Calu3 (cell line): Measurements from ENCODE around the gene F7. TPM values are rescaled to one million over a fixed set of nuclear protein-coding genes. Genes with fewer than 3 reads are reported as not detected.
"Not testable (repeated sequence)": the region's sequence is repeated elsewhere in the genome, so short reads cannot be mapped to it uniquely, and the experiment has no call there.

ENCODE experiments used
- BruUV-seq: library from RNA; stranded (reverse); fragments of 400-500 nt; replicated peaks from 2 replicates; lab custom pipeline; 2021; lab: Mats Ljungman, UMichigan
- CTCF ChIA-PET: fragments of 300-600 bp; sonication (Branson Sonifier 250); formaldehyde crosslinking; loops from one replicate; lab custom pipeline; 2022; ENCODE audit warnings: antibody characterized with exemption; lab: Charles Lee
- DNase-seq: peaks from one replicate; pipeline ENCODE4 v3.0.0; 2022
- H3K27ac Mint-ChIP-seq: one replicate; pipeline ENCODE4 v1.8.0; 2022; ENCODE audit warnings: mixed read lengths; ENCODE audit not compliant: unreplicated experiment
- H3K27me3 Mint-ChIP-seq: one replicate; pipeline ENCODE4 v1.8.0; 2022; ENCODE audit warnings: mixed read lengths; ENCODE audit not compliant: unreplicated experiment
- H3K36me3 Mint-ChIP-seq: one replicate; pipeline ENCODE4 v1.8.0; 2022; ENCODE audit warnings: mild to moderate bottlenecking, moderate library complexity, mixed read lengths; ENCODE audit not compliant: insufficient read depth, unreplicated experiment
- H3K4me1 Mint-ChIP-seq: one replicate; pipeline ENCODE4 v1.8.0; 2022; ENCODE audit warnings: mild to moderate bottlenecking, low read depth, mixed read lengths; ENCODE audit not compliant: unreplicated experiment
- H3K4me3 Mint-ChIP-seq: one replicate; pipeline ENCODE4 v1.8.0; 2022; ENCODE audit warnings: mild to moderate bottlenecking, low read depth, moderate library complexity, mixed read lengths; ENCODE audit not compliant: unreplicated experiment
- H3K9me3 Mint-ChIP-seq: one replicate; pipeline ENCODE4 v1.8.0; 2022; ENCODE audit warnings: low read depth, mixed read lengths; ENCODE audit not compliant: unreplicated experiment
- intact Hi-C: fragments of 100-400 bp; cut with micrococcal nuclease; formaldehyde crosslinking; loops from one replicate; pipeline ENCODE4 v1.10.0; 2022; ENCODE audit not compliant: unreplicated experiment
- total RNA-seq: library from RNA; stranded (reverse); gene quantifications from 2 replicates; pipeline ENCODE4 v1.2.3, GENCODE V29; 2022
- TF ChIP-seq, protein P1 (sequence below): fragments of 200-600 bp; IDR thresholded peaks from one replicate; pipeline ENCODE4 v1.8.0; 2022; ENCODE audit warnings: antibody characterized with exemption; ENCODE audit not compliant: unreplicated experiment

Gene F7
- total RNA-seq, 1 experiment from 2014 or later, result not detected

GRCh38 chr13:113077566-113077952 lies 28.0 kb upstream of the F7 start:
- BruUV-seq, result no TSS peak
- TF ChIP-seq, protein P1, sequence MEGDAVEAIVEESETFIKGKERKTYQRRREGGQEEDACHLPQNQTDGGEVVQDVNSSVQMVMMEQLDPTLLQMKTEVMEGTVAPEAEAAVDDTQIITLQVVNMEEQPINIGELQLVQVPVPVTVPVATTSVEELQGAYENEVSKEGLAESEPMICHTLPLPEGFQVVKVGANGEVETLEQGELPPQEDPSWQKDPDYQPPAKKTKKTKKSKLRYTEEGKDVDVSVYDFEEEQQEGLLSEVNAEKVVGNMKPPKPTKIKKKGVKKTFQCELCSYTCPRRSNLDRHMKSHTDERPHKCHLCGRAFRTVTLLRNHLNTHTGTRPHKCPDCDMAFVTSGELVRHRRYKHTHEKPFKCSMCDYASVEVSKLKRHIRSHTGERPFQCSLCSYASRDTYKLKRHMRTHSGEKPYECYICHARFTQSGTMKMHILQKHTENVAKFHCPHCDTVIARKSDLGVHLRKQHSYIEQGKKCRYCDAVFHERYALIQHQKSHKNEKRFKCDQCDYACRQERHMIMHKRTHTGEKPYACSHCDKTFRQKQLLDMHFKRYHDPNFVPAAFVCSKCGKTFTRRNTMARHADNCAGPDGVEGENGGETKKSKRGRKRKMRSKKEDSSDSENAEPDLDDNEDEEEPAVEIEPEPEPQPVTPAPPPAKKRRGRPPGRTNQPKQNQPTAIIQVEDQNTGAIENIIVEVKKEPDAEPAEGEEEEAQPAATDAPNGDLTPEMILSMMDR, result no peak
- H3K36me3 Mint-ChIP-seq, result peaks cover 5% of the 10 kb centered on the region
- no peak overlapping the region for H3K27ac Mint-ChIP-seq
- H3K27me3 Mint-ChIP-seq, result no peaks in the 10 kb centered on the region
- intact Hi-C loops, result no loop called here
- H3K4me3 Mint-ChIP-seq, result no peak overlapping the region
- DNase-seq, result no peak
- H3K4me1 Mint-ChIP-seq, result no peaks in the 10 kb centered on the region
- no peaks in the 10 kb centered on the region for H3K9me3 Mint-ChIP-seq
- CTCF ChIA-PET, result no interaction called here

DNA sequence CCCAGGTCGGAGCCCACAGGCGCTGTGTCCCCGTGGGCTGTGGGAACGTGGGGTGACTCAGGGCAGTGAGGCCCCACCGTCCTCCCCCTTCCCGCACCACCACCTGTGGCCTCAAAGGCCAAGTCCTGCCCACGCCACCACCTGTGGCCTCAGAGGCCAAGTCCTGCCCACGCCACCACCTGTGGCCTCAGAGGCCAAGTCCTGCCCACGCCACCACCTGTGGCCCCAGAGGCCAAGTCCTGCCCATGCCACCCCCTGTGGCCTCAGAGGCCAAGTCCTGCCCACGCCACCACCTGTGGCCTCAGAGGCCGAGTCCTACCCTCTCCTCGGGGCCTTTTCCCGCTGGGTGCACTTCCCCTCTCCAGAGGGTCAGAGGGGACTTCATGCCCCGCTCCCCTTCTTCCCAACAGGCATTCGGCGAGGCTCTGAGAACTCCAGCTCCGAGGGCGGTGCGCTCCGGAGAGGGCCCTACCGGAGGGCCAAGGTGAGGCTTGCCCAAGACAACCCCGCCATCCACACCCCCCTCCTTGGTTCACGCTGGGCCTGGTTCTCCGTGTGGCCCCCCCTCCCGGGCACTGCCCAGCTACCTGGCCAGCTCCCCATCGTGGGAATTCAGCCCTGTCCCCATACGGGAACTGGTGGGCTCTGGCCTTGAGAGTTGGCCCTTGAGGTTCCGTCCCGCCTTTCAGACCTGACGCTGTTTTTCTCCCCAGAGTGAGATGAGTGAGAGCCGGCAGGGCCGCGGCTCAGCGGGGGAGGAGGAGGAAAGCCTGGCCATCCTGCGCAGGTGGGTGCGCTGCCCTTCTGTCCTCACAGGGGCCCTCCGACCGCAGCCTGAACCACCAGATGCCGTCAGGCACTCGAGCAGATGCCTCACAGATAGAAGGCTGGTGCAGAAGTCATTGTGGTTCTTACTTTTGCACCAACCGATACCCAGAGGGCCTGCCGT lies 27.4 kb upstream of the F7 start:
- Mint-ChIP-seq H3K4me3 (no peak overlapping the region), H3K27me3 (no peaks in the 10 kb centered on the region), H3K4me1 (no peaks in the 10 kb centered on the region), H3K27ac (no peak overlapping the region), H3K9me3 (no peaks in the 10 kb centered on the region), H3K36me3 (peaks cover 5% of the 10 kb centered on the region)
- CTCF ChIA-PET, result no interaction called here
- no TSS peak for BruUV-seq
- intact Hi-C loops, result no loop called here
- DNase-seq, result no peak
- TF ChIP-seq, protein P1, result no peak

DNA sequence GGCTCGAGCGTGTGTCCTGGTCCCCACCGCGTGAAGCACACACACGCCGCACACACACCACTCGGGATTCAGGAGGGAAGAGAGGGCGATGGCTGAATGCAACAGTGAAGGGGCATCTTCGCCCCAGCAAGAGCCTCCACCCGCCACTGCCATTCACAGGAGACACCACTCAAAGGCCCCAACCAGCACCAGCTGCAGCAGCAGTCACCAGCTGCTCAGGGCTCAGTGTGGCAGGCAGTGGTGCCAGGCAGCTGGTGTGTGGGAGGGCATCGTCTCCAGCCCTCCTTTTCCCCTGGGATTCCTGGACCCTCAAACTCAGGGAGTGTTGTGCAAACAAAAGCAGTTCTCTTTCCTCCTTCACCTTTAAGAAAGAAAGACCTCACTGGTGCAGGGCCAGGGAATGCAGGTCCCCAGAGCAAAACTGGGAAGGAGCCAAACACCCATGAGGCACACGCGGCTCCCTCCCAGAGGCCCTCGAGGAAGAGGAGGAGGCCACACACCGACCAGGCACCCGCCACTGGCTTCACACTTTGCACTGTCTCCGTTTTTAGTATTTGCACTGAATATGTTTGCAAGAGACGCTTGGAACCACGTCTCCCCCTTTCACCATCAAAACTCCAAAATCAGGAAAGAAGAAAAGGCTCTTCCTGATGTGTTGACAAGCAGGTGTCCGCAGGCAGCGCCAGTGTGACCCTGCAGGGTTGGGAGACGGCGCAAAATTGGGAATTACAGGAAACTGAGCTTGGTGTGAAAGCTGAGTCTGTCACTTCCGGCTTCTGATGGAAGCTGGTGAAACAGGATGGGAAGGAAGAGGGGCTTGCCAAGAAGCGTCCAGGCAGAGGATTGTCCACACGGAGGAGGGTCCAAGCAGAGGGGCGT lies 26.4 kb upstream of the F7 start:
- H3K9me3 Mint-ChIP-seq, result no peaks in the 10 kb centered on the region
- intact Hi-C loops, result no loop called here
- BruUV-seq, result no TSS peak
- no peak for DNase-seq
- H3K4me3 Mint-ChIP-seq, result no peak overlapping the region
- H3K27ac Mint-ChIP-seq, result no peak overlapping the region
- no peaks in the 10 kb centered on the region for H3K4me1 Mint-ChIP-seq
- H3K27me3 Mint-ChIP-seq, result no peaks in the 10 kb centered on the region
- TF ChIP-seq, protein P1, result no peak
- CTCF ChIA-PET, result no interaction called here
- H3K36me3 Mint-ChIP-seq, result peaks cover 5% of the 10 kb centered on the region

DNA sequence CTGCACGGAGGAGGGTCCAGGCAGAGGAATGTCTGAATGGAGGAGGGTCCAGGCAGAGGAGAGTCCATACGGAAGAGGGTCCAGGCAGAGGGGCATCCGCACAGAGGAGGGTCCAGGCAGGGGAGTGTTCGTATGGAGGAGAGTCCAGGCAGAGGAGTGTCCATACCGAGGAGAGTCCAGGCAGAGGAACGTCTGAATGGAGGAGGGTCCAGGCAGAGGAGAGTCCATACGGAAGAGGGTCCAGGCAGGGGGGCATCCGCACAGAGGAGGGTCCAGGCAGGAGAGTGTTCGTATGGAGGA lies 25.9 kb upstream of the F7 start:
- H3K4me3 Mint-ChIP-seq, H3K36me3 Mint-ChIP-seq, H3K9me3 Mint-ChIP-seq, H3K27me3 Mint-ChIP-seq, H3K27ac Mint-ChIP-seq, H3K4me1 Mint-ChIP-seq, DNase-seq, intact Hi-C loops, CTCF ChIA-PET, BruUV-seq: not testable (repeated sequence)
